GM12878 (cell line): ENCODE results near the gene C1QTNF8. TPM values are rescaled to one million over a fixed set of nuclear protein-coding genes. Genes with fewer than 3 reads are reported as not detected.

Experiments used
- ATAC-seq: fragments of 200-7000 bp; cut with Tn5 transposase; 3 replicates; pipeline ENCODE4 v1.9.1; 2020; ENCODE audit warnings: mild to moderate bottlenecking, moderate library complexity
- BruUV-seq: library from RNA; stranded (reverse); fragments of 400-500 nt; replicated peaks from 2 replicates; lab custom pipeline; 2021; lab: Mats Ljungman, UMichigan
- CTCF ChIA-PET: fragments of 300-600 bp; sonication (Branson Sonifier 250); formaldehyde crosslinking; extraction: SDS; loops from one replicate; lab custom pipeline; 2021; ENCODE audit warnings: inconsistent platforms; lab: Yijun Ruan, JAX
- POLR2A ChIA-PET: fragments of 350-600 bp; formaldehyde crosslinking; extraction: SDS; loops from one replicate; lab custom pipeline; 2021; ENCODE audit warnings: inconsistent platforms; lab: Charles Lee
- RAD21 ChIA-PET: fragments of 300-600 bp; sonication (Branson Sonifier 250); formaldehyde crosslinking; loops from one replicate; lab custom pipeline; 2023; ENCODE audit warnings: antibody characterized with exemption; ENCODE audit not compliant: unreplicated experiment; lab: Charles Lee
- SMC1A ChIA-PET: fragments of 300-600 bp; sonication (Branson Sonifier 250); formaldehyde crosslinking; loops from one replicate; lab custom pipeline; 2023; ENCODE audit not compliant: unreplicated experiment, uncharacterized antibody; lab: Charles Lee
- DNase-seq: peaks from one replicate; pipeline ENCODE4 v3.0.0-alpha.2; 2011; ENCODE audit warnings: low read depth, low spot score
- FAIRE-seq: peaks from 3 replicates; lab custom pipeline; 2011; peaks lifted over from hg19 to GRCh38; lab: Jason Lieb, UNC
- H2AFZ ChIP-seq: 2 replicates; pipeline ENCODE4 v1.6.0; 2011; ENCODE audit warnings: low read depth, low read length, control low read depth; ENCODE audit not compliant: control insufficient read depth
- H3K27ac ChIP-seq: 2 replicates; pipeline ENCODE4 v1.5.1; 2011; ENCODE audit warnings: control low read depth; ENCODE audit not compliant: control insufficient read depth, insufficient read depth
- H3K27me3 ChIP-seq, 2 experiments: replicated peaks in 1 of 2; 2 replicates each; pipeline versions ENCODE4 v1.6.0 to v1.6.1; 2011; ENCODE audit warnings: low read length in 1 of 2; ENCODE audit not compliant: control insufficient read depth in 2 of 2, insufficient read depth in 2 of 2
- H3K36me3 ChIP-seq, 2 experiments: 2 replicates each; pipeline ENCODE4 v1.5.1; 2011; ENCODE audit warnings: low read length in 1 of 2; ENCODE audit not compliant: control insufficient read depth in 2 of 2, insufficient read depth in 2 of 2
- H3K4me1 ChIP-seq: 2 replicates; pipeline ENCODE4 v1.6.1; 2011; ENCODE audit warnings: mild to moderate bottlenecking, low read length, moderate library complexity, mixed read lengths; ENCODE audit not compliant: control insufficient read depth, insufficient read depth
- H3K4me2 ChIP-seq: 2 replicates; pipeline ENCODE4 v1.6.0; 2011; ENCODE audit warnings: control low read depth; ENCODE audit not compliant: control insufficient read depth, insufficient read depth
- H3K4me3 ChIP-seq: fragments of 200-600 bp; sonication (generic); 2 replicates; pipeline ENCODE4 v1.5.1; 2016
- H3K79me2 ChIP-seq: 2 replicates; pipeline ENCODE4 v1.6.0; 2011; ENCODE audit warnings: low read length; ENCODE audit not compliant: control insufficient read depth, insufficient read depth
- H3K9ac ChIP-seq: 2 replicates; pipeline ENCODE4 v1.8.0; 2011; ENCODE audit warnings: low read length, control low read depth, mixed read lengths; ENCODE audit not compliant: control insufficient read depth, insufficient read depth
- H3K9me3 ChIP-seq: replicated peaks from 3 replicates; pipeline ENCODE4 v1.5.1; 2011; ENCODE audit warnings: mild to moderate bottlenecking, low read length; ENCODE audit not compliant: control insufficient read depth, insufficient read depth
- H4K20me1 ChIP-seq: 2 replicates; pipeline ENCODE4 v1.6.0; 2011; ENCODE audit not compliant: control insufficient read depth, insufficient read depth
- ATF2 ChIP-seq: IDR thresholded peaks from 2 replicates; pipeline ENCODE4 v1.6.1; 2012; ENCODE audit warnings: low read length, inconsistent platforms
- BCL11A ChIP-seq: IDR thresholded peaks from 2 replicates; pipeline ENCODE4 v1.6.1; 2011; ENCODE audit warnings: low read depth, low read length
- EGR1 ChIP-seq, 2 experiments: IDR thresholded peaks; 1 replicate in 1 of 2; 2 replicates in 1 of 2; pipeline ENCODE4 v1.6.1; 2011 to 2012; ENCODE audit warnings: low read depth in 2 of 2, low read length in 2 of 2, borderline replicate concordance in 1 of 2, mild to moderate bottlenecking in 1 of 2, moderate library complexity in 1 of 2
- NBN ChIP-seq: fragments of 450-650 bp; IDR thresholded peaks from 2 replicates; pipeline ENCODE4 v1.6.1; 2016
- NFXL1 ChIP-seq: fragments of 450-650 bp; IDR thresholded peaks from 2 replicates; pipeline ENCODE4 v1.6.1; 2017; ENCODE audit warnings: antibody characterized with exemption, mild to moderate bottlenecking, borderline replicate concordance
- NR2C1 ChIP-seq: fragments of 450-650 bp; IDR thresholded peaks from 2 replicates; pipeline ENCODE4 v1.6.1; 2017; ENCODE audit warnings: antibody characterized with exemption, mild to moderate bottlenecking, moderate library complexity
- NRF1 ChIP-seq: conservative IDR thresholded peaks from 2 replicates; pipeline ENCODE4 v1.6.1; 2011; ENCODE audit warnings: mild to moderate bottlenecking, low read depth, low read length, improper control_type of control experiment
- RELB ChIP-seq: fragments of 450-650 bp; IDR thresholded peaks from 2 replicates; pipeline ENCODE4 v1.6.1; 2017; ENCODE audit warnings: low read depth, mild to moderate bottlenecking, moderate library complexity
- SIN3A ChIP-seq: IDR thresholded peaks from 2 replicates; pipeline ENCODE4 v1.6.1; 2012; ENCODE audit warnings: low read depth, low read length, improper control_type of control experiment
- SIX5 ChIP-seq: IDR thresholded peaks from 2 replicates; pipeline ENCODE4 v1.6.1; 2011; ENCODE audit warnings: mild to moderate bottlenecking, low read depth, low read length, moderate library complexity; ENCODE audit not compliant: severe bottlenecking
- ZNF622 ChIP-seq: fragments of 450-650 bp; IDR thresholded peaks from 2 replicates; pipeline ENCODE4 v1.6.1; 2017; ENCODE audit warnings: mild to moderate bottlenecking, inconsistent platforms
- WGBS: methylation state at CpG from one replicate; pipeline ENCODE4 v1.1.6; 2016; ENCODE audit warnings: low lambda C conversion rate; ENCODE audit not compliant: insufficient replicate concordance, insufficient coverage; ENCODE audit errors: missing lambda C conversion rate; 5-methylcytosine and 5-hydroxymethylcytosine counted together
- in situ Hi-C: fragments of 300-500 bp; cut with MboI; formaldehyde crosslinking; loops from 9 replicates; pipeline ENCODE4 v1.14.3; 2018; ENCODE audit warnings: mixed read lengths
- intact Hi-C: fragments of 100-400 bp; cut with micrococcal nuclease; formaldehyde crosslinking; loops from one replicate; pipeline ENCODE4 v1.14.2; 2022; ENCODE audit not compliant: unreplicated experiment
- polyA plus RNA-seq, 11 experiments: library from polyadenylated mRNA; depleted of rRNA in 4 of 11; unstranded in 6 of 11; stranded (reverse) in 5 of 11; fragments of >200 nt; fragmentation: Nextera tagmentation in 4 of 11; fragmentation: Illumina TruSeq in 1 of 11; extraction: Ambion mirVana in 4 of 11; extraction: Trizol in 1 of 11; gene quantifications; 1 replicate in 1 of 11; 2 replicates in 10 of 11; pipeline versions ENCODE4 v1.2.1 to v1.2.3, GENCODE V29; 2011 to 2016; ENCODE audit warnings: inconsistent platforms in 2 of 11, missing spikeins in 2 of 11, low read depth in 1 of 11
- total RNA-seq, 4 experiments: library from RNA; depleted of rRNA in 3 of 4; stranded (reverse); fragments of >200 nt in 3 of 4; fragmentation: Illumina TruSeq in 1 of 4; extraction: Trizol in 1 of 4; gene quantifications; 2 replicates each; pipeline versions ENCODE4 v1.2.1 to v1.2.3, GENCODE V29; 2013 to 2021

C1QTNF8 gene
- total and polyA plus RNA-seq, 10 of the 15 experiments (the other 5 are each of a cell fraction or from before 2014, with no cell fraction given): not detected

- Histone ChIP-seq H3K4me2 (no peak overlapping the region), H2AFZ (no peak overlapping the region), H3K9me3 (no peaks in the 10 kb centered on the region; the same call in 2 of the 3 replicates), H3K79me2 (no peaks in the 10 kb centered on the region), H3K4me3 (no peak overlapping the region), H3K27me3 (no peaks in the 10 kb centered on the region), H3K27ac (no peak overlapping the region), H3K9ac (no peak overlapping the region), H3K4me1 (no peaks in the 10 kb centered on the region), H3K36me3 (no peaks in the 10 kb centered on the region), H4K20me1 (no peaks in the 10 kb centered on the region)
- no peak for FAIRE-seq
- RAD21 ChIA-PET: no interaction called here
- SMC1A ChIA-PET: no interaction called here
- in situ Hi-C loops (no loop called here), intact Hi-C loops (no loop called here)
- 65% methylated on average over 34 of the region's 36 CpGs for WGBS
- no peak for DNase-seq
- BruUV-seq: no TSS peak
- ATAC-seq: no peak
- POLR2A ChIA-PET: no interaction called here
- TF ChIP-seq NR2C1 (no peak), NFXL1 (no peak), NBN (no peak), ZNF622 (no peak), SIN3A (no peak), EGR1 (IDR thresholded peaks at IDR 0.05; ENCODE audit: borderline replicate concordance in 1 of 2, low read depth in 2 of 2, low read length in 2 of 2) (no peak), ATF2 (no peak), RELB (no peak), NRF1 (no peak), BCL11A (no peak), SIX5 (no peak)
- CTCF ChIA-PET: no interaction called here
Observed at GRCh38 chr16:1077877-1078578, 18.0 kb downstream of the C1QTNF8 start.
